Astrocyte of the cerebellum (primary cell): ENCODE measurements around the gene S100A10.

Experiments used
- DNase-seq: peaks from one replicate; pipeline ENCODE4 v3.0.0-alpha.2; 2011; ENCODE audit warnings: low read depth
- H3K4me3 ChIP-seq: 2 replicates; pipeline ENCODE4 v1.5.1; 2011; ENCODE audit warnings: mild to moderate bottlenecking, low read depth, low read length, moderate library complexity
- CTCF ChIP-seq: IDR thresholded peaks from 2 replicates; pipeline ENCODE4 v1.5.1; 2012; ENCODE audit warnings: low read length, low read depth, moderate library complexity, mild to moderate bottlenecking; ENCODE audit errors: missing control alignments
- in situ Hi-C: cut with HindIII; loops from 2 replicates; pipeline ENCODE4 v1.10.0; 2017; ENCODE audit warnings: low sequenced_read_pairs

S100A10 gene

DNA sequence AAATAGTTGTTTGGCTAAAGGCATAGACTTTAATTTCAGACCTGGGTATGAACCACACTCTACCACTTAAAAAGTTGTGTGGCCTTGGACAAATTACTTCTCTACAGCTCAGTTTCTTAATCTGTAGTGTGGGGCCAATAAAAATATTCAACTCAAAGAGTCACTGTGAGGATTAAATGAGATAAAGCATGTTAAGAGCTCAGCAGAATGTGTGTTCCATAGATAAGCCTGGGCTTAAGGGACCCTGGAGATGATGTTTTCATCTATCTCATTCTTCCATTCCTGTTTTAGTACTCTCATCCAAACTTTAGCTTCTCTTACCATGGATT is 17.7 kb downstream of the S100A10 start:
- DNase-seq = no peak
- no peak for TF ChIP-seq CTCF
- in situ Hi-C loops = no loop called here
- H3K4me3 ChIP-seq = no peak overlapping the region

GRCh38 chr1:151975311-151976014 is 18.2 kb downstream of the S100A10 start:
- TF ChIP-seq CTCF = no peak
- in situ Hi-C loops = no loop called here
- no peak for DNase-seq
- H3K4me3 ChIP-seq = no peak overlapping the region

DNA sequence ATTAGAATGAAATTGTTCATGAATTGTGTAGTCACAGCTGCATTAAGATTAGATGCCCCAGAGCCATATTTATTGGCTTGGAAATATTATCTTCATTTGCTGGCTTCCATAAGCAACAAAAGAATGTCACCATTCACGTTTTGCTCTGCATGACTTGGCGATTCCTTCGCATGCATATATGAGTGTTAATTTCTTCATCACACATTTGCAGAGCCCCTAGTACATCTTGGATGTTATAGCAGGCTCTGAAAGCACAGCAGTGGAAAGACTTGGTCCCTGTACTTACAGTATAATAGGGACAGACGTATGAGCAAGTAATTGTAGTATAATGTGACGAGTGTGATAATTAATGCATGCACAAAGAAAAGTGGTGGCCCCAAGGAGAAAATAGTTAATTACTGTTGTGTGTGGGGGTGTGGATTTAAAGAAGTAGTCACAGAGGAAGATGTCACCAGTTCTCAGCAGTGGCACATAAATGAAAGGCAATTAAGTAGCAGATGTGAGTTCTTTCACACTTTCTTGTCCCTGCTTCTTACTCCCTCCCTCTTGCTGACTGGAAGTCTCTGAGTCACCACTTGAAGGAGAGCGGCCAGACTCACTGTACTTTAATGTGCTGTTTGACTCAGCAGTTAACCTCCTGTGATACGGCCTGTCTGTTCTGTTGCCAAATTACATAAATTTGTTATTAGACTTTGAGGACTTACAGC is 21.0 kb downstream of the S100A10 start:
- DNase-seq = peak; percentile 78
- no peak overlapping the region for H3K4me3 ChIP-seq

GRCh38 chr1:151970626-151971025 is 23.0 kb downstream of the S100A10 start:
- no peak for DNase-seq
- no peak overlapping the region for H3K4me3 ChIP-seq
- TF ChIP-seq CTCF = no peak
- in situ Hi-C loops = no loop called here

More for the DNA sequence above, 21.0 kb downstream of the S100A10 start:
- in situ Hi-C loops = no loop called here
- no peak for TF ChIP-seq CTCF

GRCh38 chr1:151970128-151970527 is 23.5 kb downstream of the S100A10 start:
- H3K4me3 ChIP-seq = no peak overlapping the region
- in situ Hi-C loops = no loop called here
- TF ChIP-seq CTCF = no peak
- DNase-seq = no peak

GRCh38 chr1:151968791-151969399 is 24.8 kb downstream of the S100A10 start:
- no peak for TF ChIP-seq CTCF
- in situ Hi-C loops = no loop called here
- no peak overlapping the region for H3K4me3 ChIP-seq
- DNase-seq = no peak
